H1 (cell line): Measurements from ENCODE around the gene NRXN2. TPM values are rescaled to one million over a fixed set of nuclear protein-coding genes. Genes with fewer than 3 reads are reported as not detected.

Experiments
- CTCF ChIA-PET: fragments of 300-600 bp; sonication (Branson Sonifier 250); formaldehyde crosslinking; loops from one replicate; lab custom pipeline; 2021; ENCODE audit not compliant: partially characterized antibody; lab: Charles Lee
- POLR2A ChIA-PET: fragments of 300-600 bp; sonication (Branson Sonifier 250); formaldehyde crosslinking; loops from one replicate; lab custom pipeline; 2021; ENCODE audit warnings: inconsistent platforms; ENCODE audit not compliant: partially characterized antibody; lab: Charles Lee
- DNase-seq, 2 experiments: peaks; one replicate each; pipeline versions ENCODE4 v3.0.0 to v3.0.0-alpha.2; 2010 to 2022; ENCODE audit warnings: low spot score in 2 of 2, low read depth in 1 of 2, mixed read lengths in 1 of 2
- FAIRE-seq: peaks from 2 replicates; lab custom pipeline; 2011; peaks lifted over from hg19 to GRCh38; lab: Jason Lieb, UNC
- H2AFZ ChIP-seq: 2 replicates; pipeline ENCODE4 v1.8.1; 2012; ENCODE audit warnings: low read length, inconsistent platforms
- H2AK5ac ChIP-seq: 2 replicates; pipeline ENCODE4 v1.6.1; 2013; ENCODE audit warnings: low read depth, low read length
- H2BK120ac ChIP-seq: replicated peaks from 2 replicates; pipeline ENCODE3; 2013; ENCODE audit warnings: low read depth, low read length, inconsistent platforms
- H2BK12ac ChIP-seq: 2 replicates; pipeline ENCODE4 v1.6.1; 2013; ENCODE audit warnings: low read depth, low read length
- H2BK15ac ChIP-seq: 2 replicates; pipeline ENCODE4 v1.6.1; 2013; ENCODE audit warnings: low read length
- H2BK20ac ChIP-seq: 2 replicates; pipeline ENCODE4 v1.6.1; 2013; ENCODE audit warnings: low read length
- H2BK5ac ChIP-seq: 2 replicates; pipeline ENCODE4 v1.6.1; 2013; ENCODE audit warnings: low read depth, low read length
- H3K14ac ChIP-seq: 2 replicates; pipeline ENCODE4 v1.6.1; 2013; ENCODE audit warnings: inconsistent platforms; ENCODE audit not compliant: insufficient read length
- H3K18ac ChIP-seq: 2 replicates; pipeline ENCODE4 v1.6.1; 2013; ENCODE audit warnings: low read length; ENCODE audit errors: extremely low read depth
- H3K23ac ChIP-seq: 2 replicates; pipeline ENCODE4 v1.6.1; 2013; ENCODE audit warnings: inconsistent platforms; ENCODE audit not compliant: insufficient read length
- H3K23me2 ChIP-seq: 2 replicates; pipeline ENCODE4 v1.6.1; 2013; ENCODE audit warnings: low read depth, low read length
- H3K27ac ChIP-seq: 2 replicates; pipeline ENCODE4 v1.6.1; 2011; ENCODE audit warnings: low read depth, low read length, inconsistent platforms
- H3K27me3 ChIP-seq, 4 experiments: replicated peaks in 1 of 4; 1 replicate in 1 of 4; 2 replicates in 3 of 4; pipeline versions ENCODE4 v1.6.1 to v1.8.1; 2011 to 2013; ENCODE audit warnings: low read length in 3 of 4, mild to moderate bottlenecking in 3 of 4, inconsistent platforms in 2 of 4, mixed read lengths in 2 of 4, moderate library complexity in 1 of 4; ENCODE audit not compliant: control insufficient read depth in 3 of 4, insufficient read depth in 3 of 4; ENCODE audit errors: extremely low read depth in 1 of 4
- H3K36me3 ChIP-seq, 4 experiments: 2 replicates each; pipeline versions ENCODE4 v1.6.1 to v1.8.1; 2011 to 2013; ENCODE audit warnings: mild to moderate bottlenecking in 4 of 4, low read length in 3 of 4, moderate library complexity in 2 of 4, control low read depth in 1 of 4, inconsistent platforms in 1 of 4; ENCODE audit not compliant: insufficient read depth in 4 of 4, control insufficient read depth in 2 of 4
- H3K4ac ChIP-seq: replicated peaks from 2 replicates; pipeline ENCODE3; 2013; ENCODE audit warnings: low read length, low read depth, mixed read lengths, inconsistent platforms; ENCODE audit not compliant: insufficient read length
- H3K4me1 ChIP-seq, 4 experiments: replicated peaks in 1 of 4; 1 replicate in 1 of 4; 2 replicates in 3 of 4; pipeline versions ENCODE4 v1.6.1 to v1.8.1; 2011 to 2013; ENCODE audit warnings: low read length in 3 of 4, inconsistent platforms in 2 of 4, mixed read lengths in 1 of 4; ENCODE audit not compliant: insufficient read depth in 4 of 4, control insufficient read depth in 3 of 4
- H3K4me2 ChIP-seq, 2 experiments: 2 replicates each; pipeline versions ENCODE4 v1.6.1 to v1.8.1; 2011 to 2013; ENCODE audit warnings: low read depth in 2 of 2, low read length in 2 of 2, control low read depth in 1 of 2, inconsistent platforms in 1 of 2, mild to moderate bottlenecking in 1 of 2; ENCODE audit not compliant: insufficient read depth in 1 of 2
- H3K4me3 ChIP-seq, 4 experiments: fragments of 200-600, 300-600 bp in 1 of 4; sonication (generic), shearing (Covaris generic), sonication (Bioruptor Twin) in 1 of 4; 2 replicates each; pipeline versions ENCODE4 v1.5.1 to v1.8.1; 2011 to 2016; ENCODE audit warnings: low read length in 4 of 4, low read depth in 3 of 4, control low read depth in 2 of 4, inconsistent platforms in 2 of 4, mild to moderate bottlenecking in 2 of 4, mixed read lengths in 1 of 4, moderate library complexity in 1 of 4; ENCODE audit not compliant: insufficient read depth in 2 of 4; ENCODE audit errors: extremely low read depth in 1 of 4
- H3K56ac ChIP-seq: replicated peaks from 2 replicates; pipeline ENCODE3; 2013; ENCODE audit warnings: low read depth, mild to moderate bottlenecking, mixed read lengths, low read length, inconsistent platforms; ENCODE audit not compliant: insufficient read length
- H3K79me1 ChIP-seq: 2 replicates; pipeline ENCODE4 v1.6.1; 2013; ENCODE audit warnings: low read depth, low read length, control low read depth
- H3K79me2 ChIP-seq, 2 experiments: 2 replicates each; pipeline versions ENCODE4 v1.6.1 to v1.8.1; 2012 to 2013; ENCODE audit warnings: low read length in 2 of 2, mild to moderate bottlenecking in 2 of 2, inconsistent platforms in 1 of 2; ENCODE audit not compliant: insufficient read depth in 2 of 2, control insufficient read depth in 1 of 2
- H3K9ac ChIP-seq, 4 experiments: replicated peaks in 1 of 4; 1 replicate in 1 of 4; 2 replicates in 3 of 4; pipeline versions ENCODE4 v1.6.1 to v1.8.1; 2011 to 2013; ENCODE audit warnings: low read depth in 3 of 4, low read length in 3 of 4, control low read depth in 2 of 4, mild to moderate bottlenecking in 2 of 4, moderate library complexity in 2 of 4, inconsistent platforms in 1 of 4; ENCODE audit errors: extremely low read depth in 1 of 4
- H3K9me3 ChIP-seq, 2 experiments: 2 replicates each; pipeline versions ENCODE4 v1.6.1 to v1.8.1; 2012 to 2013; ENCODE audit warnings: mild to moderate bottlenecking in 2 of 2, moderate library complexity in 2 of 2, control low read depth in 1 of 2, inconsistent platforms in 1 of 2, low read depth in 1 of 2, low read length in 1 of 2, mixed read lengths in 1 of 2; ENCODE audit not compliant: insufficient read depth in 2 of 2
- H4K20me1 ChIP-seq, 2 experiments: replicated peaks in 1 of 2; 2 replicates each; pipeline versions ENCODE3 to v1.8.1; 2011 to 2013; ENCODE audit warnings: inconsistent platforms in 2 of 2, low read length in 2 of 2, mild to moderate bottlenecking in 1 of 2; ENCODE audit not compliant: insufficient read depth in 2 of 2, control insufficient read depth in 1 of 2
- H4K5ac ChIP-seq: 2 replicates; pipeline ENCODE4 v1.6.1; 2013; ENCODE audit warnings: low read length, low read depth, mixed read lengths, inconsistent platforms; ENCODE audit not compliant: insufficient read length
- H4K8ac ChIP-seq: 2 replicates; pipeline ENCODE4 v1.8.0; 2013; ENCODE audit warnings: mild to moderate bottlenecking, moderate library complexity, low read length, inconsistent platforms; ENCODE audit not compliant: insufficient read depth; ENCODE audit errors: extremely low read depth
- H4K91ac ChIP-seq: replicated peaks from 2 replicates; pipeline ENCODE3; 2013; ENCODE audit warnings: low read length, mixed read lengths, inconsistent platforms; ENCODE audit not compliant: insufficient read length
- ASH2L ChIP-seq: fragments of 200-600, 300-600 bp; sonication (generic); IDR thresholded peaks from one replicate; pipeline ENCODE4 v1.7.1; 2017; ENCODE audit warnings: low read length
- BACH1 ChIP-seq: IDR thresholded peaks from 2 replicates; pipeline ENCODE4 v1.6.1; 2012; ENCODE audit warnings: low read length, improper control_type of control experiment
- EP300 ChIP-seq, 2 experiments: IDR thresholded peaks; 1 replicate in 1 of 2; 2 replicates in 1 of 2; pipeline ENCODE4 v1.6.1; 2011 to 2012; ENCODE audit warnings: low read depth in 2 of 2, low read length in 2 of 2, mild to moderate bottlenecking in 2 of 2, borderline replicate concordance in 1 of 2, inconsistent platforms in 1 of 2, moderate library complexity in 1 of 2
- JUN ChIP-seq: IDR thresholded peaks from 2 replicates; pipeline ENCODE4 v1.6.1; 2011; ENCODE audit warnings: low read depth, mild to moderate bottlenecking, improper control_type of control experiment, low read length
- JUND ChIP-seq: IDR thresholded peaks from 2 replicates; pipeline ENCODE4 v1.6.1; 2011; ENCODE audit warnings: mild to moderate bottlenecking, improper control_type of control experiment, low read length
- MAFK ChIP-seq: IDR thresholded peaks from 2 replicates; pipeline ENCODE4 v1.6.1; 2012; ENCODE audit warnings: low read depth, mild to moderate bottlenecking, improper control_type of control experiment, low read length
- SP1 ChIP-seq: IDR thresholded peaks from 2 replicates; pipeline ENCODE4 v1.6.1; 2011; ENCODE audit warnings: low read depth, low read length
- SUZ12 ChIP-seq: fragments of 200-600 bp; sonication (generic); IDR thresholded peaks from 2 replicates; pipeline ENCODE4 v1.6.1; 2012; ENCODE audit warnings: mild to moderate bottlenecking, inconsistent platforms, low read length, moderate library complexity, mixed read lengths
- TEAD4 ChIP-seq: IDR thresholded peaks from 2 replicates; pipeline ENCODE4 v1.6.1; 2012; ENCODE audit warnings: low read depth, low read length, inconsistent platforms, mixed read lengths
- ZNF274 ChIP-seq: IDR thresholded peaks from 2 replicates; pipeline ENCODE4 v1.7.0; 2012; ENCODE audit warnings: low read length, borderline replicate concordance; ENCODE audit errors: extremely low read depth
- WGBS, 2 experiments: shearing (Covaris generic) in 1 of 2; methylation state at CpG; one replicate each; pipeline versions ENCODE4 v1.1.6 to v1.1.7; 2013 to 2015; ENCODE audit warnings: low lambda C conversion rate in 2 of 2, mixed read lengths in 2 of 2, inconsistent platforms in 1 of 2, low coverage in 1 of 2, missing lambda C conversion rate in 1 of 2; ENCODE audit not compliant: insufficient replicate concordance in 2 of 2, insufficient coverage in 1 of 2, insufficient read length in 1 of 2; ENCODE audit errors: extremely low coverage in 1 of 2, missing lambda C conversion rate in 1 of 2; 5-methylcytosine and 5-hydroxymethylcytosine counted together
- polyA plus RNA-seq, 7 experiments: library from polyadenylated mRNA; depleted of rRNA in 3 of 7; stranded (reverse) in 5 of 7; unstranded in 2 of 7; fragments of >200 nt in 5 of 7; fragments of 200-250 nt in 2 of 7; gene quantifications; 1 replicate in 5 of 7; 2 replicates in 1 of 7; 4 replicates in 1 of 7; pipeline versions ENCODE4 v1.2.1 to v1.2.3, GENCODE V29; 2011 to 2013; ENCODE audit warnings: missing spikeins in 2 of 7, mixed read lengths in 2 of 7
- total RNA-seq: library from RNA; stranded (reverse); fragmentation: NEBNext Ultra II Directional; extraction: Animal tissue kit (Norgen Biotek cat#: 25700); gene quantifications from 2 replicates; pipeline ENCODE4 v1.2.1, GENCODE V29; 2021

The NRXN2 gene
- total and polyA plus RNA-seq, 2 of the 8 experiments (the other 6 are each of a cell fraction or from before 2014, with no cell fraction given), result 1.3 to 11.5 TPM

DNA sequence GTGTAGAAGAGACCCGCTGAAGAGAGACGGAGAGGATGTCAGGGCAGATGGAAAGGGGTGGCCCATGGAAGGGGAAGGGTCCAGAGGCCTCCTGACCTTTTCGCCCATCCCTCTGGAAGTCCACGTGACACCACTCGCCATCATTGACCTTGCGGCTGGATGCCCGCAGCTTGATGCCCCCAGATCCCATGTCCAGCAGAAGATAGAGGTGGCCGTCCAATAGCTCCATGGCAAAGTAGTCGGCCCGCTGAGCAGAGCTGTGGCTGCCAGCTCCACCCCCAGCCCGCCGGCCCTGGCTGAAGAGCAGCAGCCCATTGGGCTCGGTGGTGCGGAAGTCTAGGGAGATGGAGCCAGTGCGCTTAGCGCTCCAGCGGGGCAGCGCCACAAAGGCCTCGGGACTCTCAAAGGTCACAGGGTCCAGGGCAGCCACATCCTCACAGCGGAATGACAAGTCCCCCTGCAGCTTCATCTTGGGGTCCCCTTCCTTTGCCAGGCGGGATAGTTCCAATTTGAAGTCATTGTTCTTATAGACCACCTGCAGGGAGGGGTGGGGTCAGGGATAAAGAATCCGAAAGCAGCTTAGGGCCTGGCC lies 55.7 kb downstream of the NRXN2 start:
- Histone ChIP-seq H3K36me3 (no peaks in the 10 kb centered on the region), H4K20me1 (no peaks in the 10 kb centered on the region), H3K14ac (no peak overlapping the region), H3K56ac (no peak overlapping the region), H3K4ac (no peak overlapping the region), H3K4me2 (no peak overlapping the region), H3K27ac (no peak overlapping the region), H3K9me3 (no peaks in the 10 kb centered on the region), H2BK20ac (no peak overlapping the region), H2AFZ (no peak overlapping the region), H2BK12ac (no peak overlapping the region), H4K5ac (no peak overlapping the region), H3K9ac (no peak overlapping the region), H2BK15ac (no peak overlapping the region), H3K27me3 (no peaks in the 10 kb centered on the region; a peak in 3 of 7 replicates), H3K23me2 (no peaks in the 10 kb centered on the region), H3K79me1 (no peaks in the 10 kb centered on the region), H4K91ac (no peak overlapping the region), H2BK120ac (no peak overlapping the region), H3K18ac (no peak overlapping the region), H3K4me1 (peaks cover 0 to 9% (median under 1%) of the 10 kb centered on the region in 4 experiments; a peak in 3 of 7 replicates), H3K4me3 (no peak overlapping the region), H4K8ac (no peak overlapping the region; the same call in 1 of the 2 replicates), H2AK5ac (no peak overlapping the region), H2BK5ac (no peak overlapping the region), H3K79me2 (no peaks in the 10 kb centered on the region), H3K23ac (no peak overlapping the region)
- TF ChIP-seq JUN, result no peak
- no peak for TF ChIP-seq MAFK
- TF ChIP-seq BACH1, result no peak
- TF ChIP-seq ASH2L, result no peak
- no peak for TF ChIP-seq JUND
- TF ChIP-seq SUZ12, result no peak
- TF ChIP-seq SP1, result no peak
- no peak for TF ChIP-seq ZNF274
- no peak for TF ChIP-seq EP300 (IDR thresholded peaks at IDR 0.05; ENCODE audit: borderline replicate concordance in 1 of 2, low read depth in 2 of 2, low read length in 2 of 2)
- TF ChIP-seq TEAD4, result no peak
- ChIA-PET CTCF (interaction anchor here (0.6 to 12.7 kb wide), 7 partner anchors 11 to 1986 kb away, joined by 3 to 101 read pairs (median 4); no protein-coding TSS in a partner anchor), POLR2A (interaction anchor here (1.4 kb wide), 1 partner anchor 101 kb away, joined by 6 read pairs; no protein-coding TSS in a partner anchor)
- 92% methylated on average over 22 of the region's 22 CpGs; no CpG with 5 or more reads in 1 of the 2 experiments for WGBS, 2 experiments
- no peak for DNase-seq
- FAIRE-seq, result no peak
